Activated CD8-positive, alpha-beta memory T cell treated with anti-CD3 and anti-CD28 coated beads for 1 hour (primary cell): ENCODE results near the gene DLG2.

ENCODE experiments used
- DNase-seq, 2 donors: peaks; one replicate each; pipeline ENCODE4 v3.0.0-alpha.2; 2020; ENCODE audit warnings: low read depth in 1 of 2; ENCODE audit errors: extremely low read depth in 1 of 2

DLG2 gene

GRCh38 chr11:84437071-84437980 lies 1189.8 kb downstream of the DLG2 start:
- DNase-seq: no peak

- DNase-seq: no peak
Observed at GRCh38 chr11:84430661-84431060, 1196.5 kb downstream of the DLG2 start.

GRCh38 chr11:84425673-84426072 lies 1201.5 kb downstream of the DLG2 start:
- no peak for DNase-seq

GRCh38 chr11:84420271-84420670 lies 1206.9 kb downstream of the DLG2 start:
- no peak for DNase-seq

GRCh38 chr11:84419616-84420015 lies 1207.5 kb downstream of the DLG2 start:
- no peak for DNase-seq

GRCh38 chr11:84414920-84415319 lies 1212.2 kb downstream of the DLG2 start:
- DNase-seq: no peak

- no peak for DNase-seq
Observed at GRCh38 chr11:84413549-84413948, 1213.6 kb downstream of the DLG2 start.

- no peak for DNase-seq
Observed at GRCh38 chr11:84412862-84413261, 1214.3 kb downstream of the DLG2 start.

GRCh38 chr11:84408946-84409411 lies 1218.2 kb downstream of the DLG2 start:
- DNase-seq: no peak

- no peak for DNase-seq
Observed at GRCh38 chr11:84407091-84407490, 1220.1 kb downstream of the DLG2 start.

GRCh38 chr11:84398017-84398626 lies 1229.0 kb downstream of the DLG2 start:
- no peak for DNase-seq

GRCh38 chr11:84396521-84396920 lies 1230.6 kb downstream of the DLG2 start:
- no peak for DNase-seq

GRCh38 chr11:84390441-84391078 lies 1236.6 kb downstream of the DLG2 start:
- no peak for DNase-seq

- no peak for DNase-seq
Observed at GRCh38 chr11:84389696-84390095, 1237.4 kb downstream of the DLG2 start.

- DNase-seq: no peak
Observed at GRCh38 chr11:84384731-84385130, 1242.4 kb downstream of the DLG2 start.

GRCh38 chr11:84383576-84383975 lies 1243.6 kb downstream of the DLG2 start:
- no peak for DNase-seq

- DNase-seq: no peak
Observed at GRCh38 chr11:84381666-84382065, 1245.5 kb downstream of the DLG2 start.

- DNase-seq: no peak
Observed at GRCh38 chr11:84372381-84372950, 1254.7 kb downstream of the DLG2 start.

GRCh38 chr11:84358034-84358433 lies 1269.1 kb downstream of the DLG2 start:
- DNase-seq: no peak

GRCh38 chr11:84355911-84356310 lies 1271.2 kb downstream of the DLG2 start:
- no peak for DNase-seq

GRCh38 chr11:84345597-84345996 lies 1281.5 kb downstream of the DLG2 start:
- no peak for DNase-seq
